ENCODE measurements around the gene FAM193A.

Gene FAM193A

DNA sequence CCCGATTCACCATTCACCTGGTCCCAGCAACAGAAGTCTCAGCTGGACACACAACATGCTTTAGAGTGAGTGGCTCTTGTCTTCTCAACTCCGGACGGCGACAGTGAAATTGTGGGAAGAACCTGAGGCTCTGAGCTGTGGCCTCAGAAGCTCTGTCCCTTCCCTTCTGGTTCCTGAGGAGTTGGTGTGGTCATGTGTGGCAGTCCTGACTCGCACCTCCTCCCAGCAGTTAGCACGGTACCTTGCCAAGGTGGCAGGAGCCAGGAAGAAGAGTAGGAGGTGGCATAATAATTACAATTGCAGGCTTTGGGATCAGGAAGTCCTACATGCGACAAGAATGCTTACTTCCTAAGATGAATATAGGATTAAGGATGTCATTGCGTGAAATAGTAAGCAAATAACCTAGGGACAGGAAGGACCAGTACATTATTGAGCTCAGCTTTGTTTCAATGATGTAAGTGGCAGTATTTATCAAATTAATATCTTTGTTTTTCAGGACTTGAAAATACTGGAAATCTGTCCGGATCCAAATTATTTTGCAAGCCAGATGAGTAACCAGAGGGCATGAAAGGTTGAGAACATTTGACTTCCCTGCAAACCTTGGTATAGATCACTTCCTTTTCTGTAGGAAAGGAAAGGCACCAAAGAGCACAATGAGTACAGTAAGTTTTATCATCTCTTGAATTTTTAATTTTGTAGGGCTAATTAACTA lies 46.5 kb upstream of the FAM193A start:
- H3K79me1 ChIP-seq (ENCODE audit: low read length) = peaks cover 36% of the 10 kb centered on the region
- peaks cover 8% of the 10 kb centered on the region for H3K4me1 ChIP-seq (ENCODE audit: control insufficient read depth, low read depth, low read length)
- no peak overlapping the region for H3K23ac ChIP-seq (ENCODE audit: low read length)
- H3K4me2 ChIP-seq (ENCODE audit: low read length) = no peak overlapping the region
- WGBS (ENCODE audit: extremely low coverage, insufficient coverage, low lambda C conversion rate) = no CpG with 5 or more reads among the region's 9 CpGs
- no peak overlapping the region for H2AK5ac ChIP-seq (ENCODE audit: low read length)
- no peak overlapping the region for H2BK120ac ChIP-seq (ENCODE audit: low read depth, low read length)
- H3K4me3 ChIP-seq (ENCODE audit: low read length) = no peak overlapping the region
- peaks cover 13% of the 10 kb centered on the region for H3K36me3 ChIP-seq (ENCODE audit: control insufficient read depth, insufficient read depth, low read length)
- no peak overlapping the region for H4K8ac ChIP-seq (ENCODE audit: low read depth, low read length)
- H3K18ac ChIP-seq (ENCODE audit: low read length) = no peak overlapping the region
- H3K9ac ChIP-seq (ENCODE audit: low read length) = peak overlapping the region; percentile 9
- DNase-seq = no peak
- H4K5ac ChIP-seq (ENCODE audit: low read length) = no peak overlapping the region
- H3K27ac ChIP-seq (ENCODE audit: low read depth, low read length) = no peak overlapping the region
- H2BK5ac ChIP-seq (ENCODE audit: low read length) = no peak overlapping the region
- H3K4ac ChIP-seq (ENCODE audit: low read depth, low read length) = no peak overlapping the region
- peaks cover 75% of the 10 kb centered on the region for H3K79me2 ChIP-seq (ENCODE audit: control insufficient read depth, insufficient read depth, low read length)
- H2BK15ac ChIP-seq (replicated peaks; ENCODE audit: low read depth) = no peak overlapping the region
- H3K27me3 ChIP-seq (ENCODE audit: insufficient read depth, low read length, poor library complexity) = no peaks in the 10 kb centered on the region
- peak overlapping the region; percentile 1 for H3K56ac ChIP-seq (ENCODE audit: low read length)

DNA sequence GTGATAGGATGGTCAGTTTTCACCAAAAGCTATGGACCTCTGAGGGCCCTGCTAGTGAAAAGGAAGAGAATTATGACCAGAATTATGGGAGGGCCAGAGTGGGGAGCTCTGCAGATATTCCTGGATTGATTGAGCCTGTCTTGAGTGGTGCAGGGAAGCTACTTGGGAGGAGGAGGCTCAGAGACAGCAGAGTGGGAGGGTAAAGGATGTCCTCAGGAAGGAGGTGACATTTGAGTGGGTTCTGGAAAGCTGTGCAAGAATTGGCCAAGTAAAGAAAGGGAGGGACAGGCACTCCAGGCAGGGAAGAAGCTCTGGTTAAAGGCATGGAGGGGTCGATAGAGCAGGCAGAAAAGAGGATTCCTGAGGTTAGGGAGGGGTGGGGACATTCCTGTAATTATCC lies 43.5 kb upstream of the FAM193A start:
- peaks cover 50% of the 10 kb centered on the region for H3K79me2 ChIP-seq (ENCODE audit: control insufficient read depth, insufficient read depth, low read length)
- no peak overlapping the region for H3K9ac ChIP-seq (ENCODE audit: low read length)
- peaks cover 23% of the 10 kb centered on the region for H3K36me3 ChIP-seq (ENCODE audit: control insufficient read depth, insufficient read depth, low read length)
- H2BK120ac ChIP-seq (ENCODE audit: low read depth, low read length) = no peak overlapping the region
- H3K27me3 ChIP-seq (ENCODE audit: insufficient read depth, low read length, poor library complexity) = no peaks in the 10 kb centered on the region
- no peak overlapping the region for H3K4me2 ChIP-seq (ENCODE audit: low read length)
- H2BK5ac ChIP-seq (ENCODE audit: low read length) = no peak overlapping the region
- H4K8ac ChIP-seq (ENCODE audit: low read depth, low read length) = no peak overlapping the region
- H3K56ac ChIP-seq (ENCODE audit: low read length) = no peak overlapping the region
- no peak overlapping the region for H3K23ac ChIP-seq (ENCODE audit: low read length)
- no peak overlapping the region for H3K18ac ChIP-seq (ENCODE audit: low read length)
- peaks cover 34% of the 10 kb centered on the region for H3K79me1 ChIP-seq (ENCODE audit: low read length)
- WGBS (ENCODE audit: extremely low coverage, insufficient coverage, low lambda C conversion rate) = no CpG with 5 or more reads among the region's 1 CpG
- no peak for DNase-seq
- H3K4me1 ChIP-seq (ENCODE audit: control insufficient read depth, low read depth, low read length) = peaks cover 6% of the 10 kb centered on the region
- no peak overlapping the region for H4K5ac ChIP-seq (ENCODE audit: low read length)
- no peak overlapping the region for H3K4me3 ChIP-seq (ENCODE audit: low read length)
- H3K4ac ChIP-seq (ENCODE audit: low read depth, low read length) = no peak overlapping the region
- H2AK5ac ChIP-seq (ENCODE audit: low read length) = no peak overlapping the region
- no peak overlapping the region for H2BK15ac ChIP-seq (replicated peaks; ENCODE audit: low read depth)
- no peak overlapping the region for H3K27ac ChIP-seq (ENCODE audit: low read depth, low read length)

DNA sequence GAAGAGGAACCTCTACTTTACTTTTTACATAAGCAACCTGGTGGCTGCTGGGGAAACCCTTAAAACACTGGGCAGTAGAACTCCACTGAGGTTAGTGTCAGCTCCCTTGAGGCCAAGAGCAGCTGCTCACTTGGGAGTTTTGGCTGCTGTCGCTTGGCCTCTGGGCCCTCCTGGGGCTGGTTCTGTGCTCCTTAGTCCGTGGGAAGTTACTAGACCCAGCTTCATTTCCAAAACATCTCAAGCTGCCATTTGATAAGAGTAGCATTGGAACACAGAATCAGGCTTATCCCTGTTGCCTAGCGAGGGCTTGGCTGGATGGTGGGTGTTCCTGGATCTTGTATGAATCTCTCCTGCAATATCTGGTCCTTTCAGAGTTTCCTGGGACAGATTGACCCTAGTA lies 41.5 kb upstream of the FAM193A start:
- no peak overlapping the region for H2BK15ac ChIP-seq (replicated peaks; ENCODE audit: low read depth)
- H2AK5ac ChIP-seq (ENCODE audit: low read length) = no peak overlapping the region
- H3K36me3 ChIP-seq (ENCODE audit: control insufficient read depth, insufficient read depth, low read length) = peaks cover 22% of the 10 kb centered on the region
- H3K4me2 ChIP-seq (ENCODE audit: low read length) = no peak overlapping the region
- H4K5ac ChIP-seq (ENCODE audit: low read length) = no peak overlapping the region
- no peak overlapping the region for H3K56ac ChIP-seq (ENCODE audit: low read length)
- no peak overlapping the region for H3K4me3 ChIP-seq (ENCODE audit: low read length)
- H3K4me1 ChIP-seq (ENCODE audit: control insufficient read depth, low read depth, low read length) = no peaks in the 10 kb centered on the region
- no peak for DNase-seq
- H4K8ac ChIP-seq (ENCODE audit: low read depth, low read length) = no peak overlapping the region
- H2BK120ac ChIP-seq (ENCODE audit: low read depth, low read length) = no peak overlapping the region
- H3K9ac ChIP-seq (ENCODE audit: low read length) = no peak overlapping the region
- no peaks in the 10 kb centered on the region for H3K27me3 ChIP-seq (ENCODE audit: insufficient read depth, low read length, poor library complexity)
- H3K4ac ChIP-seq (ENCODE audit: low read depth, low read length) = no peak overlapping the region
- H3K79me2 ChIP-seq (ENCODE audit: control insufficient read depth, insufficient read depth, low read length) = peaks cover 34% of the 10 kb centered on the region
- no peak overlapping the region for H2BK5ac ChIP-seq (ENCODE audit: low read length)
- peaks cover 24% of the 10 kb centered on the region for H3K79me1 ChIP-seq (ENCODE audit: low read length)
- no CpG with 5 or more reads among the region's 3 CpGs for WGBS (ENCODE audit: extremely low coverage, insufficient coverage, low lambda C conversion rate)
- no peak overlapping the region for H3K23ac ChIP-seq (ENCODE audit: low read length)
- H3K27ac ChIP-seq (ENCODE audit: low read depth, low read length) = no peak overlapping the region
- no peak overlapping the region for H3K18ac ChIP-seq (ENCODE audit: low read length)

DNA sequence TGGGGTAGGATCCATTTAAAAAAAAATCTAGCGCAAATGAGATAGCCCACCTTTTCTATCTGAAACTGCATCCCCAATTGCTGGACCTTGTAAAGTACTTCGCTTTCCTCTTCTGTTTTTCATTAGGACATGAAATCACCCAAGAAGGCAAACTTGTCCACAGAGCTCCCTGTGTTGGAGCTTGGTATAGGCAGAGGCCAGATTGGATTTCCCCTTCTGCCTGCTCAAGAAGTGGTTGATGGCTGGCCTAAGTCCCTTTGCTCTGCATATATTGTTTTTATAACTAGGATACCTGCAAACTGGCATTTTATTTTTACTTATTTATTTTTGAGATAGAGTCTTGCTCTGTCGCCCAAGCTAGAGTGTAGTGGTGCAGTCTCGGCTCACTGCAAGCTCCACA lies 39.1 kb upstream of the FAM193A start:
- no CpG with 5 or more reads among the region's 4 CpGs for WGBS (ENCODE audit: extremely low coverage, insufficient coverage, low lambda C conversion rate)
- no peaks in the 10 kb centered on the region for H3K4me1 ChIP-seq (ENCODE audit: control insufficient read depth, low read depth, low read length)
- peaks cover 19% of the 10 kb centered on the region for H3K79me2 ChIP-seq (ENCODE audit: control insufficient read depth, insufficient read depth, low read length)
- H2AK5ac ChIP-seq (ENCODE audit: low read length) = no peak overlapping the region
- H3K23ac ChIP-seq (ENCODE audit: low read length) = no peak overlapping the region
- no peak overlapping the region for H3K56ac ChIP-seq (ENCODE audit: low read length)
- no peak overlapping the region for H4K5ac ChIP-seq (ENCODE audit: low read length)
- H2BK5ac ChIP-seq (ENCODE audit: low read length) = no peak overlapping the region
- no peak overlapping the region for H4K8ac ChIP-seq (ENCODE audit: low read depth, low read length)
- H3K79me1 ChIP-seq (ENCODE audit: low read length) = peaks cover 29% of the 10 kb centered on the region
- H3K18ac ChIP-seq (ENCODE audit: low read length) = no peak overlapping the region
- H3K4ac ChIP-seq (ENCODE audit: low read depth, low read length) = no peak overlapping the region
- H3K9ac ChIP-seq (ENCODE audit: low read length) = no peak overlapping the region
- H3K27ac ChIP-seq (ENCODE audit: low read depth, low read length) = no peak overlapping the region
- H3K4me3 ChIP-seq (ENCODE audit: low read length) = no peak overlapping the region
- no peak for DNase-seq
- H2BK15ac ChIP-seq (replicated peaks; ENCODE audit: low read depth) = no peak overlapping the region
- H2BK120ac ChIP-seq (ENCODE audit: low read depth, low read length) = no peak overlapping the region
- peaks cover 33% of the 10 kb centered on the region for H3K36me3 ChIP-seq (ENCODE audit: control insufficient read depth, insufficient read depth, low read length)
- no peak overlapping the region for H3K4me2 ChIP-seq (ENCODE audit: low read length)
- no peaks in the 10 kb centered on the region for H3K27me3 ChIP-seq (ENCODE audit: insufficient read depth, low read length, poor library complexity)

DNA sequence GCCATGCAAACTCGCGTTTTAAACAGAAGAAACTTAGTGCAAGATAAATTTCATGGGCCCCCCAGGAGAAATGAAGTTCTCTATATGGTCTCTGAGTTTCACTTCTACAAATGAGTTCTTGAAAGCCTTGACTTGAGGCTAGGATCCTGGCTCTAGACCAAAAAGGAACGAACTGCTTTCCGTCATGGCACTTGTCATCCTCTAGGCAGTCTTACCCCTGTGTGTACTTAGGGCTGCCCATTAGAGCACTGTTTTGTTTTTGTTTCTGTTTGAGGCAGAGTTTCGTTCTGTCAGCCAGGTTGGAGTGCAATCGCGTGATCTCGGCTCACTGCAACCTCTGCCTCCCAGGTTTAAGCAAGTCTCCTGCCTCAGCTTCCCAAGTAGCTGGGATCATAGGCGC lies 38.5 kb upstream of the FAM193A start:
- Histone ChIP-seq H2BK5ac (ENCODE audit: low read length) (no peak overlapping the region), H2BK15ac (replicated peaks; ENCODE audit: low read depth) (no peak overlapping the region), H3K79me1 (ENCODE audit: low read length) (peaks cover 23% of the 10 kb centered on the region), H3K18ac (ENCODE audit: low read length) (no peak overlapping the region), H2AK5ac (ENCODE audit: low read length) (no peak overlapping the region), H3K4me1 (ENCODE audit: control insufficient read depth, low read depth, low read length) (no peaks in the 10 kb centered on the region), H3K4ac (ENCODE audit: low read depth, low read length) (no peak overlapping the region), H3K4me2 (ENCODE audit: low read length) (no peak overlapping the region), H3K36me3 (ENCODE audit: control insufficient read depth, insufficient read depth, low read length) (peaks cover 27% of the 10 kb centered on the region), H3K56ac (ENCODE audit: low read length) (no peak overlapping the region), H3K9ac (ENCODE audit: low read length) (no peak overlapping the region), H3K23ac (ENCODE audit: low read length) (no peak overlapping the region), H3K79me2 (ENCODE audit: control insufficient read depth, insufficient read depth, low read length) (peaks cover 13% of the 10 kb centered on the region), H2BK120ac (ENCODE audit: low read depth, low read length) (no peak overlapping the region), H4K5ac (ENCODE audit: low read length) (no peak overlapping the region), H3K4me3 (ENCODE audit: low read length) (no peak overlapping the region), H3K27me3 (ENCODE audit: insufficient read depth, low read length, poor library complexity) (no peaks in the 10 kb centered on the region), H4K8ac (ENCODE audit: low read depth, low read length) (no peak overlapping the region), H3K27ac (ENCODE audit: low read depth, low read length) (no peak overlapping the region)
- no peak for DNase-seq
- WGBS (ENCODE audit: extremely low coverage, insufficient coverage, low lambda C conversion rate) = no CpG with 5 or more reads among the region's 9 CpGs

DNA sequence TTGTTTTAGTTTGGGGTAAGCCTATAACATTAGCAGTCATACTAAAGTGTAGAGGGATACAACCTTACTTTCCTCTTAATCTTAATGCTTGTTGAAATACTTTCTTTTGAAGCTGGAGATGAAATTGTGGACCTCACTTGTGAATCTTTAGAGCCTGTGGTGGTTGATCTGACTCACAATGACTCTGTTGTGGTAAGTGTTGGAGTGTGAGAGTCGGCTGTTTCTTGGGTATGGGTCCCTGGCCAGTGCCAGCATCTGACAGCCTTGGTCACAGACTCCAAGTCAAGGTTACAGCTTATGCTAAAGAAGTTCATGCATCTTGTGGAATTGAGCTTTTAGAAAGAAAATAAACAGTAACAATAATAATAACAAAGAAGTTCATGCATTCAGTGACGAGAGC lies 35.9 kb upstream of the FAM193A start:
- peaks cover 17% of the 10 kb centered on the region for H3K79me1 ChIP-seq (ENCODE audit: low read length)
- H2BK5ac ChIP-seq (ENCODE audit: low read length) = no peak overlapping the region
- no peak overlapping the region for H3K56ac ChIP-seq (ENCODE audit: low read length)
- H4K5ac ChIP-seq (ENCODE audit: low read length) = no peak overlapping the region
- H3K79me2 ChIP-seq (ENCODE audit: control insufficient read depth, insufficient read depth, low read length) = peaks cover 7% of the 10 kb centered on the region
- no peak overlapping the region for H3K18ac ChIP-seq (ENCODE audit: low read length)
- no peak overlapping the region for H2AK5ac ChIP-seq (ENCODE audit: low read length)
- no peak overlapping the region for H3K4me2 ChIP-seq (ENCODE audit: low read length)
- no peak for DNase-seq
- H3K4ac ChIP-seq (ENCODE audit: low read depth, low read length) = no peak overlapping the region
- H3K9ac ChIP-seq (ENCODE audit: low read length) = no peak overlapping the region
- no peak overlapping the region for H4K8ac ChIP-seq (ENCODE audit: low read depth, low read length)
- no peak overlapping the region for H2BK120ac ChIP-seq (ENCODE audit: low read depth, low read length)
- no peaks in the 10 kb centered on the region for H3K27me3 ChIP-seq (ENCODE audit: insufficient read depth, low read length, poor library complexity)
- no peak overlapping the region for H3K27ac ChIP-seq (ENCODE audit: low read depth, low read length)
- H3K4me1 ChIP-seq (ENCODE audit: control insufficient read depth, low read depth, low read length) = no peaks in the 10 kb centered on the region
- H3K36me3 ChIP-seq (ENCODE audit: control insufficient read depth, insufficient read depth, low read length) = peaks cover 25% of the 10 kb centered on the region
- WGBS (ENCODE audit: extremely low coverage, insufficient coverage, low lambda C conversion rate) = no CpG with 5 or more reads among the region's 2 CpGs
- no peak overlapping the region for H2BK15ac ChIP-seq (replicated peaks; ENCODE audit: low read depth)
- no peak overlapping the region for H3K23ac ChIP-seq (ENCODE audit: low read length)
- H3K4me3 ChIP-seq (ENCODE audit: low read length) = no peak overlapping the region

All from mesendoderm (in vitro differentiated cells).